Sciatic nerve (tissue), 2 donors: ENCODE data around the gene SEH1L. TPM values are rescaled to one million over a fixed set of nuclear protein-coding genes. Genes with fewer than 3 reads are reported as not detected.
A peak's percentile ranks its signal among the peaks of the same experiment; 100 is the strongest.
"Not testable (repeated sequence)": the region's sequence is repeated elsewhere in the genome, so short reads cannot be mapped to it uniquely, and the experiment has no call there.

Source experiments
- ATAC-seq: fragments of 200-7000 bp; cut with Tn5 transposase; one replicate; pipeline ENCODE4 v1.9.1; 2020; ENCODE audit warnings: mild to moderate bottlenecking, moderate library complexity
- DNase-seq: peaks from one replicate; pipeline ENCODE4 v3.0.0-alpha.2; 2020; ENCODE audit warnings: low spot score
- intact Hi-C: fragments of 100-400 bp; cut with DNase I; formaldehyde crosslinking; loops from one replicate; pipeline ENCODE4 v1.14.2; 2022
- total RNA-seq: library from RNA; stranded (reverse); fragmentation: NEBNext Ultra II Directional; extraction: Animal tissue kit (Norgen Biotek cat#: 25700); gene quantifications from one replicate; pipeline ENCODE4 v1.2.1, GENCODE V29; 2021
- donor health status: DM: no; HTN: no; CAD: no.
- donor health status: DM: no; HTN: no; CAD: no.

Gene SEH1L, protein sequence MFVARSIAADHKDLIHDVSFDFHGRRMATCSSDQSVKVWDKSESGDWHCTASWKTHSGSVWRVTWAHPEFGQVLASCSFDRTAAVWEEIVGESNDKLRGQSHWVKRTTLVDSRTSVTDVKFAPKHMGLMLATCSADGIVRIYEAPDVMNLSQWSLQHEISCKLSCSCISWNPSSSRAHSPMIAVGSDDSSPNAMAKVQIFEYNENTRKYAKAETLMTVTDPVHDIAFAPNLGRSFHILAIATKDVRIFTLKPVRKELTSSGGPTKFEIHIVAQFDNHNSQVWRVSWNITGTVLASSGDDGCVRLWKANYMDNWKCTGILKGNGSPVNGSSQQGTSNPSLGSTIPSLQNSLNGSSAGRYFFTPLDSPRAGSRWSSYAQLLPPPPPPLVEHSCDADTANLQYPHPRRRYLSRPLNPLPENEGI
- 44.0 TPM for total RNA-seq

DNA sequence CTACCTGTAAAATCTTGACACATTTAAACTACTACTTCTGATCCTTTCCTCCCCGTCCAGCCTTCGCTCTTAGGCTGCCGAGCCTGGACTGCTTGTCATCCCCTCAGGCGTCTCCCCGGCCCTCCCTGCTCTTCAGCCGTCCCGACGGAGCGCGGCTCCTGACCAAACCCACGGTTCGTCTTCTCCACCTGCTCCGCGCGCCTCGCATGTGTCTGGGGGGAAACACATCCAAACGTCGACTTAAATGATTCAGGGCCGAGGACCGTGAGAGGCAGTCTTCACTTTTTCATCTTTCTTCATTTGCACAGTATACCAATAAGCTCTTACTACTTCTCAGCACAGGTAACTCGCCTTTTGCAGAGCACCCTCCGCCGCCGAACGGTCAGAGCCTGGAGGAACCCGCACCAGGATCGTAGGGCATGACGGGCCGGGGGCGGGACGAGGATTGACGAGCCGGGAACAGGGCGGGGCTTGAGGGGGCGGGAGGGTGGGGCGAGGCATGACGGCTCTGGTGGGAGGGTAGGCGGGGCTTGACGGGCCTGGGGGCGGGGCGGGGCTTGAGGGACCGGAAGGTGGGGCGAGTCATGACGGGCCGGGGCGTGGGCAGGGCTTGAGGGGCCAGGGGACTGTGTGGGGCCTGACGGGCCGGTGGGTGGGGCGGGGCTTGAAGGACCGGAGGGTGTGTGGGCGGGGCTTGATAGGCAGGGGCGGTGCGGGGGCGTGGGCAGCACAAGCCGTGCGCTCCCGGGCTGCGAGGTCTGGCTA is at the start of gene SEH1L:
Gene SEH1L, plus strand, starts transcription at position 727 of the 765 bp plus-strand sequence. CDS start 111 bp downstream, outside the sequence.
- peak; percentile 98 for ATAC-seq
- intact Hi-C loops, result no loop called here
- DNase-seq, result peak; percentile 100

DNA sequence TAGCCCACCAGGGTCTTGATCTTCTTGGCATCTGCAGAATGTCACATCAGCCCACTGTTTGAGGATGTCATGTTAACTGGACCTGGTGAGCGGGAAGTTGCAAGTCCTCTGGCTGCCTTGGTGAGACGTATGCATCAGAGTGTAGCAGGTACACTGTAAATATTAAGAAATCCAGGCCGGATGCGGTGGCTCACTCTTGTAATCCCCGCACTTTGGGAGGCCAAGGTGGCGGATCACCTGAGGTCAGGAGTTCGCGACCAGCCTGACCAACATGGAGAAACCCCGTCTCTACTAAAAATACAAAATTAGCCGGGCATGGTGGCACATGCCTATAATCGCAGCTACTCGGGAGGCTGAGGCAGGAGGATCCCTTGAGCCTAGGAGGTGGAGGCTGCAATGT is 46.6 kb upstream of the SEH1L start:
- ATAC-seq, intact Hi-C loops, DNase-seq: not testable (repeated sequence)

DNA sequence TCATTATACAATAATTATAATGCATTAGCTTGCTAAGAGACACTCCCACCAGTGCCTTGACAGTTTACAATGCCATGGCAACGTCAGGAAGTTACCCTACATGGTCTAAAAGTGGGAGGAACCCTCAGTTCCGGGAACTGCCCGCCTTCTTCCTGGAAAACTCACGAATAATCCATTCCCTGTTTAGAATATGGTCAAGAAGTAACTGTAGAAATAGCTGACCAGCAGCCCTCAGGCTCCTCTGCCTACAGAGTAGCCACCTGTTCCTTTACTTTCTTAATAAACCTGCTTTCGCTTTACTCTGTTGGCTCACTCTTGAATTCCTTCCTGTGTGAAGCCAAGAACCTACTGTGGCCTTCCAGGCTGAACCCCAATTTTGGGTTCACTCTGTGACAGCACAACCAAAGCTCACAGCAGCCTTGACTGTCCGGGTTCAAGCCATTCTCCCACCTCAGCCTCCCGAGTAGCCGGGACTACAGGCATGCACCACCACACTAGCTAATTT is 43.7 kb upstream of the SEH1L start:
- ATAC-seq (no peak), DNase-seq (no peak)
- intact Hi-C loops, result no loop called here

DNA sequence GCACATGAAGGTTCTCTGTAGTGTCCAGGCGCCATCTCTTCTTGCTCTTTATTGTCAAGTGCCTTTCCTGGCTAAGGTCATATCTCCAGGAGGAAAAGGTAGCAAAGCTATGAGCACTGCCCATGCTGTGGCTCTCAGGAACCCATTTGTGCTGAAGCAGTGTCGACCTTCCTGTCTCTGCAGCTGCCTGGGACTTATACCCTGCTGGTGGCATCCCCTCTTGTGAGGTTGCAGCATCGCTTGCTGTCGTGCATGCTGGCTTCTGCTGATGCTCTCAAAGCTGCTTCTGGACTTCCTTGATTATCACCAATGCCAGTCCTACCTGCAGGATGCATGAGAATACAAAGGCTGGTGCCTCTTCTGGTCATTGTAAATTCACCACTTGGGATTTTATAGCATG is 41.7 kb upstream of the SEH1L start:
- intact Hi-C loops, result no loop called here
- no peak for DNase-seq
- ATAC-seq, result no peak

DNA sequence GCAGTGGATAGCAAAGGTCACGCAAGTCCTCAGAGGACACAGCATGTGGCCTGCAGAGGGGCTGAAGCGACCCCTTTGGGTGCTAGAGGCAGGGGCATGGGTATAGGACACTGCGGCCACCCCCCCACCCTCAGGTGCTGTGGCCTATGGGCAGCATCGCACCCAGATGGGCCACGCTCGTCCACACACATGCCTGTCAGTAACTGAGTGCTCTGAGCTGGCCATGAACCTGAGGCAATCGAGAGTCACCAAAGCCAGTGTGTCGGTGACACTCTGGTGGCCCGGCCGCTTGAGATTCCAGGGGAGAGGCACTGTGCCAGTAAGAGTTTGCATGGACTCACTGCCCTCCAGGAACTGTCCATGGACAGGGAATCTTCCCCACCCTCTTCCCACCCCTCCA is 41.0 kb upstream of the SEH1L start:
- intact Hi-C loops, result no loop called here
- peak; percentile 26 for ATAC-seq
- no peak for DNase-seq

DNA sequence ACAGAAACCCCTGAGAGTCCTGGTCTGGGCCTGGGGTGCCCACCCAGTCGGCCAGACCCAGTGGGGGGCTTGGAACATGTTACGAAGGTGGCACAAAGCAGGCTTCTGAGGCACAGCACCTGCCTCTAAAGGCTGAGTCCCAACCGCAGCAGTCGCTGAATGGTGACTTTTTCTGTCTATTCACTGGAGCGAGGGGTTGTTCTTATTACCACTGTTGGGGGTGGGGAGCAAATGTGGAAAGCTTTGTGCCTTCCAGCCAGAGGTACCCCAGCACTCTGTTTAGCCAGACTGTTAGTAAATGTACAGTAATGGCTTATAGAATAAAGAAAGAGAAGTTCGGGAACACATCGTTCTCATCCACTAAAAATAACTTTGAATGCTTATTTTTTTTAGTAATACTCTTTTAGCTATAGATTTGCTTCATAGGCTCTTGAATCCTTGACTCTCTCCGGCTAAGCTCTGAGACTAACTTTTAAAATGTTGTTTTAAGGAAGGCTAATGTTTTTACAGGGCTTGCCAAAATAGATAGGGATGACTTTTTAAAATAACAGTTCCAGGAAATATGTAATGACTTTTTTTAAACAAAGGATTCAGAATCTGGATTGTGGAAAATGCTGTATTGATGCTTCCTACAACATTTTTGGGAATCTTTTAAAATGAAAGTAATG is 40.4 kb upstream of the SEH1L start:
- ATAC-seq (no peak), DNase-seq (no peak)
- intact Hi-C loops, result no loop called here

DNA sequence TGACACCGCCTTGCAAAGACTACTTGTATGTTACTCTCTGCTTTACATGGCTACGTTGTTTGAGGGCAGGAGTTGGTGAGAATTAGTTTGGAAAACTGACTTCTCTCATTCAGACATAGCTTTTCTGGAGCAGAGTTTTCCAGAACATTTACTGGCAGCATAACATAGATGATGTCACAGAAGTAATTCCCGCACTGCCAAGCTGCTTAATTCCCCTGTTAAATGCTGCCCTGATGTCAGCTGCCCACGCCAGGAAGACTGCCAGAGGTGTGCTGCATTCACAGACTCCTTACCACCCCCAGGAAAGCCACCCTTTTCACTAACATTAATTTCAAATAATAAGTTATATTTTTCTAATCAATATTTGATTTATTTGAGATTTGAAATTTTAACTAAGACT is 39.1 kb upstream of the SEH1L start:
- no peak for DNase-seq
- ATAC-seq, result no peak
- intact Hi-C loops, result no loop called here

DNA sequence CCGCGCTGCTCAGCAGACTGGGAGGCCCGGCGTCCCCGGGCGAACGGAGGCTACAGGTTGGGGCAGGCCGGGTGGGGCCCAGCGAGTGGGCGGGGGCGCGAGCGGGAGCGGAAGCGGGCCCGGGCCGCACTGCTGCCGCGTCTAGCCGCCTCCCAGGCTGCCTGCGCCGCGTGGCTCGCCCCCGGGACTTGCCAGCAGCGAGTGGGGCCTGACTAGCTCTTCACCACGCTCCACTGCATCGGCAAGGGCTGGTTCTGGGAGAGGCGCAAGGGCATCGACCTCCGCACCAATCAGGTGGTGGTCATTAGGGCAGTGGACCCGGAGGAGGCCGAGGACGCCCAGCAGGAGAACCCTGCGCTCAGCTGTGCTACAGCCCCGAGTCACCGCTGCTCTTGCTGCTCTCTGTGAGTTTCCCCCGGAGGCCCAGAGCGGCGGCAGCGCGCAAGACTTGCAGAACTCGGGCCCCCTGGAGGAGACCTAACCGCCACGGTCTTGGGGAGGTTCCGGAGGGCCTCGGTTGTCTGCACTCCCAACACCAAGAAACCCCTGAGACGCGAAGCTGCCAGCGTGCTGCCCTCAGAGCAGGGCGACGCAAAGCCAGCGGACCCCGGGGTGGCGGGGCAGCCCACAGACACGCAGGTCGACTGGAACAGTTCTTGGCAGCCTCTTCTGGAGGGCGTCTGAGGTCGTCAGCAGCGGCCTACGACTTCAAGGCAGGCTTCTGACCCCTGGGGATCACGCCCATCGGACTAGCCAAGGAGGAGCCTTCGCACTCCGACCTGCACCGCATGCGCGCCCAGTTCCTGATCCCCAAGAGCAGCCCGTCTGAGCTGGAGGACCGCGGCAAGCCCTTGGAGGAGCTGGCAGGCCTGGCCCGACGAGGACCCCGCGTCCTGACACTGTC is 36.5 kb upstream of the SEH1L start:
- intact Hi-C loops, result no loop called here
- peak; percentile 67 for ATAC-seq
- DNase-seq, result no peak

DNA sequence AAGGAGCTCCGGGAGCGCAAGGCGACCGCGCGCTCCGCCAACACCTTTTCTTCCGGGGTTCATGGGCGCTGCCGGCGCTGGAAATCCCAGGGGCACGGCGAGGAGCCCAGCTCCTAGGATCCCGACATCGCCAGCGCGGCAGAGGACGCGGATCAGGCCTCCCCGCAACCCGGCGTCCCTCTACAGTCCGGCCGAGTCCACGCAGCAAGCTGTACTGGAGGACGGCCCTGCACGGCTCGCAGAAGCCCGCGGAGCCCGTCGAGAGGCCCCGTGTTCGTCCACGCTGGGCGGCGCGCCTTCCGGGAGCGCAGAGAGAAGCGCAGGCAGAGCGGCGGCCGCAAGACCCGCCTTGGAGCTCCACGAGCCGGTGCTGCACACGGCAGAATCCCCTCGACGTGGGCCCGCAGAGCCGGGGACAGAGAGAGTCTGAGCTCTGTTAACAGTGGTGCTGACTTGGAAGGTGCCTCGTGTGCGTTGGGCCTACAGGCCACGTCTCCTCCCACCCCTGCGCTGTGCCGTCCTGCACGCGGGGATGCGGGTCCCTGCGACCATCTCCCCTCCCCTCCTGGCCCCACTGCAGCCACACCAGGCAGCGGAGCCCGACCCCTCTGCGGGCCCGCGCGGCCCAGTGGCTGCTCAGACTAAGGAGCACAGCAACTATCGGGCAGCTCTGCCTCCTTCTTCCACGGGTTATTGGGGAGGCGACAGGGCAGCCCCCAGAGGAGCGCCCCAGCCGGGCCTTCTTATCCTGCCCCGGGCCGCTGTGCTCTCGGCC is 35.7 kb upstream of the SEH1L start:
- intact Hi-C loops, result no loop called here
- DNase-seq, result no peak
- ATAC-seq, result peak; percentile 42

DNA sequence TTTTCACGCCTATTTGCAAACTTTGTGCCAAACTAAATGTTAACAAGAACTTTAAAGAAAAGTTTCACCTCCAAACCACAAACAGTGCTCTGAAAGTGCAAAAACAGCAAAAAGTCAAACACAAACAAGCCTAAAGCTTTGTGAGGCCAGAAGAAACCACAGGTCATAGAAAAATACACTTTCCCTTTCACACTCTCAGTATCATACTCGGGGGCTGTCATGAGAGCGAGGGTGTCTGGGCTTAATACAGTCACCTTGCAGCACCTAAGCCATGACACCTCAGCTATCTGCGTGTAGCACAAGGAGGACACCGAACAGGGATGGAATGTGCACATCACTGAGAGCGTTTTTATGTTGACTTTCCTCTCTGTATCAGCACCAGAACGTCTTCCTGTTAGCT is 26.6 kb upstream of the SEH1L start:
- intact Hi-C loops, result no loop called here
- DNase-seq (no peak), ATAC-seq (no peak)

DNA sequence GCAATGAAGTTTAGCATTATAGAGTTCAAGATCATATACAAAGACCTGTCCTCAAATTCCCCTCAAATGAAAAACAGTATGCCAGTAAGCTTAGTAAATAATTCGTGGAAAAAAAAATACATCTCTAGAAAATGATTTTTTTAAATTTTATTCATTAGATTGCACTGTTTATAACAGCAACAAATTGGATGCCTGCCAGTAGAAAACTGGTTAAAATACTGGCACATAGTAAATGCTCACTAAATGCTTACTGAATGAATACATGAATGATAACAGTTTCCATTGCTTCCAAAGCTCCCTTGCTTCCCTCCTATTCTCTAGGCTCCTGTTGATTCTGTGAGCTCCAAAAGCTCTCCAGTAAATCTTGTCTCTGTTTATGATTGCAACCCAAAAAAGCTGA is 25.5 kb upstream of the SEH1L start:
- DNase-seq (no peak), ATAC-seq (no peak)
- intact Hi-C loops, result no loop called here

DNA sequence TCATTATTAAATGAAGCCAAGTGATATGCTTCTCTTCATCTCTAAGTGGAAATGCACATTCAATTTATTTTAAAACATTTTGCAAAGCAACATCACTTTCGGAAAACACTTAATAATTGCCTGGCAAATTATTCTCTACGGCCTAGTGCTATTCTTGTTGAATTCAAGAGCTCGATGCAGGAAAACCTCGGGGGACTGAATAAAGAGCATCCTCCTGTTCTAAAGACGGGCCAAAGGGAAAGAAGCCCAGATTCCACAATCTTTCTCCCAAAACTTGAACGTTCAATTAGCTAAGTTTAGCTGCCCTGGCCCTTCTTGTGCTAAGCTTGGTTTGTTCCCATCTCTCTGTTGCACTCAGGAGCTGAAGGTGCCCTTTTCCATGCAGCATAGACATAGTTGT is 23.2 kb upstream of the SEH1L start:
- intact Hi-C loops, result no loop called here
- DNase-seq (no peak), ATAC-seq (no peak)

DNA sequence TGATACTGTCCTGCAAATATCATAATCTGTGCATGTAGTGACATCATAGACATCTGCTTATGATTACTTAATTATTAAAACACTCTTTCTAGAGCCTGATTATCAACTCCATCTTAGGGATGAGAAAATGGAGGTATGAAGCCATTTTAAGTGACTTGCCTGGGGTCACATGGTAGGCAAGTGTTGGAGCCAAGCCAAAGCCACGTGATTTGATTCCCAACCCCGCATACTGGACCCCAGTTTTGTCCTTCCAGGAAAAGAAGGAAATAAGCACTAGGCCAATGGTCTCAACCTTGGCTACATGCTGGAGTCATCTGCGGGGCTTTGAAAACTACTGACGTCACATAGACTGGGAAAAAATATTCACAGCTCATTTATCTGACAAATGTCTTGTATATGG is 19.6 kb upstream of the SEH1L start:
- ATAC-seq (no peak), DNase-seq (no peak)
- intact Hi-C loops, result no loop called here

DNA sequence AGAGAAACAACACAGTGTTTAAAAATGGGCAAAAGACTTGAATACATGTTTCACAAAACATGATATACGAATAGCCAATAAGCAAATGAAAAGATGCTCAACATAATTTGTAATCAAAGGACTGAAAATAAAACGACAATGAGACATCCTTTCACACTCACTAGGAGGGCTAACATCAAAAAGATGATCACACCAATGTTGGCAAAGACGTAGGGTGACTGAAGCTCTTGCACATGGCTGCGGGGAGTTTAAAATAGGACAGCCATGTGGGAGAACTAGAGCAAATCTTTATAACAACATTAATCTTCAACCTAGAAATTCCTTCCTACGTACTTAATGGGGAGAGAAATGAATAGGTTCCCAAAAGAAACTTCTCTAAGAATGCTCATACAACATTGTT is 19.2 kb upstream of the SEH1L start:
- DNase-seq (no peak), ATAC-seq (no peak)
- intact Hi-C loops, result no loop called here

DNA sequence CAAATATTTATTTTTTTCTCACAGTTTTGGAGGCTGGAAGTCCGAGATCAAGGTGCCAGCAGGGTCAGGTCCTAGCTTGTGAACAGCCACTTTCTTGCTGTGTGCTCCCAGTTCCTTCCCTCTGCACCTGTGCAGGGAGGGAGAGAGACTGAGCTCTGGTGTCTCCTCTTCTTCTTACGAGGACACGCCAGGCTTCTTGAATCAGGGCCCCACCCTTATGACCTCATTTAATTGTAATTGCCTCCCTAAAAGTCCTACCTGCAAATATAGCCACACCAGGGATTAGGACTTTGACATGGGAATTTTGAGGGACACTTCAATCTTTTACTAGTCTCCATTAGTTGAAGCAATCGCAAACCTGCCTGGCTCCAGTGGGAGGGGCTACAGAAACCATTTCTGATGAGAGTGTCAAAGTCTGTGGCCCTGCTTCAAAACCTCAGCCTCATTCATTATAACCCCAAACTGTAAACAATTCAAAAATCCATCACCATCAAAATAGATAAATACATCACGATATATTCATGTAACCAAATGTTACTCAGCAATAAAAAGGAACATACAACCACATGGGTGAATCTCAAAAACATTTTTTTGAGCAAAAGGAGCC is 18.2 kb upstream of the SEH1L start:
- intact Hi-C loops, result no loop called here
- DNase-seq (no peak), ATAC-seq (no peak)

DNA sequence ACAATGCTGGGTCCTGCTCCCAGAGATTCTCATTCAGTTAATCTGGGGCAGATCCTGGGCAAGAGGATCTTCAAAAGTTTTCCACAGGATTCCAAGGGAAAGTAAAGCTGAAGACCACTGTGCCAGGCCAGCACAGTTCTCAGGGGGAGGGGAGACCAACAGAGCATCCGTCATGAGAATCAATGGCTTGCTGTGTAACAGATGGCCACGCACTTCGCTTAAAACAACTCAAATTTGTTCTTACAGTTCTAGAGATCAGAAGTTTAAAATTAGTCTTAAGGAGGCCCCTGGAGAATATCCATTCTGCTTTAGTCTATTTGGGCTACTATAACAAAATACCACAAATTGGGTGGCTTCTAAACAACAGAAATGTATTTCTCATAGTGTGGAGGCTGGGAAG is 17.4 kb upstream of the SEH1L start:
- ATAC-seq, result no peak
- intact Hi-C loops, result no loop called here
- no peak for DNase-seq

DNA sequence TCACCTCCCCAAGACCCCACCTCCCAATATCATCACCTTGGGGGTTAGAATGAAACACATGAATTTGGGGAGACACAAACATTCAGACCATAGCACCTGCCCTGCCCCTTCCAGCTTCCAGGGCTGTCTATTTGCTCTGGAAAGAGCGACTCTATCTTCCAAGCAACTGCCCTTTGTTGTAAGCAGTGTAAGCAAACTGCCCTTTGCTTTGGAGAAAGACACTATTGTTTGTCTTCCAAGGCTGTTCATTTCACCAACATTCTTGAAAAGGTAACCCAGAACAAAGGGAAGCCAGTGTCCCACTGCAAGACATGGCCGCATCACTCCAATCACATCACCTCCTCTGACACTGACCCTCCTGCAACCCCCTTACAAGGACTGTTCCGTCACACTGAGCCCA is 16.9 kb upstream of the SEH1L start:
- no peak for DNase-seq
- intact Hi-C loops, result no loop called here
- no peak for ATAC-seq

DNA sequence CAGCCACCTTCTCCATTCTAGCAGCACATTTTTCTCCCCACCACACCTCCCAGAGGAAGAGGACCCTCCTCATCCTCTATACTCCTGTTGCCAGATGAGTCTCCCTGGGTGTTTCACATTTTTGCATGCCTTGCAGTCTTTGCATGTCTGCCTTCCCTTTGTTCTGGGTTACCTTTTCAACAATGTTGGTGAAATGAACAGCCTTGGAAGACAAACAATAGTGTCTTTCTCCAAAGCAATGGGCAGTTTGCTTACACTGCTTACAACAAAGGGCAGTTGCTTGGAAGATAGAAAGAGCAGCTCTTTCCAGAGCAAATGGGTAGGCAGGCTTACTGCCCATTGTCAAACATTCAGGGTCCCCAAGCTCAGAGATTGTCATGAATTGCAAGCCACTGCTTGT is 14.5 kb upstream of the SEH1L start:
- intact Hi-C loops, result no loop called here
- ATAC-seq (no peak), DNase-seq (no peak)
